Measurements from ENCODE around the gene COX8A.

- TF ChIP-seq CTCF (IDR thresholded peaks at IDR 0.05) (no peak), POLR2A (IDR thresholded peaks at IDR 0.05) (no peak)
These were observed 49.6 kb downstream of the COX8A start for GRCh38 chr11:64023712-64024710.
